Measurements from ENCODE around the gene RNF114.

The RNF114 gene

DNA sequence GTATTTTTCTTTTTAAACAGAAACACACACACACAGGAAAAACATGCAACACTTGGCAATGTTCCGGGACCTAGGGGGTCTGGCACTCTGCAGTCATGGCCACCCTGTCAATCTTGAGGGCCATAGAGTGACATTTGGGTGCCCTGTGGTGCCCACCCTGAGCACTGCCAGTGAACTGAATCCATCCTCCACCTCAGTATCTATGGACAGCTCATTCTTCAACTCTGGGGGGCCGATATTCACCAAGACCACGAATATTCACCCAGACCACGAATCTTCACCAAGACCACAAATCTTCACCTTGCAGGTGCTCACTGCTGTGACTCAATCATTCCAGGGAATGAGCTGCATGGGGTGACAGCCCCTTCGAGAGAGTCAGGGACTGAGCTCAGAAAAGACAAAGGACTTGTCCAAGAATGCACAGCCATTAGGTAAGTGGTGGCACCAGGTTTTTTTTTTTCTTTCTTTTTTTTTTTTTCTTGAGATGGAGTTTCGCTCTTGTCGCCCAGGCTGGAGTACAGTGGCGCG is 65.7 kb downstream of the RNF114 start:
- TF ChIP-seq, protein P1, sequence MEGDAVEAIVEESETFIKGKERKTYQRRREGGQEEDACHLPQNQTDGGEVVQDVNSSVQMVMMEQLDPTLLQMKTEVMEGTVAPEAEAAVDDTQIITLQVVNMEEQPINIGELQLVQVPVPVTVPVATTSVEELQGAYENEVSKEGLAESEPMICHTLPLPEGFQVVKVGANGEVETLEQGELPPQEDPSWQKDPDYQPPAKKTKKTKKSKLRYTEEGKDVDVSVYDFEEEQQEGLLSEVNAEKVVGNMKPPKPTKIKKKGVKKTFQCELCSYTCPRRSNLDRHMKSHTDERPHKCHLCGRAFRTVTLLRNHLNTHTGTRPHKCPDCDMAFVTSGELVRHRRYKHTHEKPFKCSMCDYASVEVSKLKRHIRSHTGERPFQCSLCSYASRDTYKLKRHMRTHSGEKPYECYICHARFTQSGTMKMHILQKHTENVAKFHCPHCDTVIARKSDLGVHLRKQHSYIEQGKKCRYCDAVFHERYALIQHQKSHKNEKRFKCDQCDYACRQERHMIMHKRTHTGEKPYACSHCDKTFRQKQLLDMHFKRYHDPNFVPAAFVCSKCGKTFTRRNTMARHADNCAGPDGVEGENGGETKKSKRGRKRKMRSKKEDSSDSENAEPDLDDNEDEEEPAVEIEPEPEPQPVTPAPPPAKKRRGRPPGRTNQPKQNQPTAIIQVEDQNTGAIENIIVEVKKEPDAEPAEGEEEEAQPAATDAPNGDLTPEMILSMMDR (IDR thresholded peaks at IDR 0.05), result no peak
- H3K4me3 ChIP-seq, result no peak overlapping the region
- intact Hi-C loops (cut with DNase I; ENCODE audit: low total_unique reads), result no loop called here
- H3K9me3 ChIP-seq, result no peaks in the 10 kb centered on the region
- no peaks in the 10 kb centered on the region for H3K4me1 ChIP-seq
- no peaks in the 10 kb centered on the region for H3K27me3 ChIP-seq
- no peaks in the 10 kb centered on the region for H3K36me3 ChIP-seq
- no peak for DNase-seq
- H3K27ac ChIP-seq, result no peak overlapping the region

DNA sequence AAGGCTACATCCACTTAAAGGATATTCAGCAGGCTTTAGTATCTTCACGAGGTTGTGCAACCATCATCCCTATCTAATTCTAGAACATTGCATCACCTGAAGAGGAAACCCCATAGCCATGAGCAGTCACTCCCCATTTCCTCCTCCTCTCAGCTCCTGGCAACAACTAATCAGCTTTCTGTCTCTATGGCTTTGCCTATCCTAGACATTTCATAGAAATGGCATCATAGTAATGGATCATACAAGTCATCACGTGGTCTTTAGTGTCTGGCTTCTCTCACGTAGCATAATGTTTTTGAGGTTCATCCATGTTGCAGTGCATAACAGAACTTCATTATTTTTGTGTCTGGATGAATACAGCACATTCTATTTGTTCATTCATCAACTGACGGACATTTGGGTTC is 67.1 kb downstream of the RNF114 start:
- Histone ChIP-seq H3K4me1 (no peaks in the 10 kb centered on the region), H3K36me3 (no peaks in the 10 kb centered on the region), H3K27me3 (no peaks in the 10 kb centered on the region), H3K4me3 (no peak overlapping the region), H3K27ac (no peak overlapping the region), H3K9me3 (no peaks in the 10 kb centered on the region)
- TF ChIP-seq, protein P1 (IDR thresholded peaks at IDR 0.05), result no peak
- DNase-seq, result no peak
- intact Hi-C loops (cut with DNase I; ENCODE audit: low total_unique reads), result no loop called here

Measured in tibial artery (tissue), 4 donors.